SU-DHL-6 (cell line): Measurements from ENCODE around the gene SUCNR1.

Source experiments
- CTCF ChIP-seq: fragments of 200-600 bp; sonication (generic); IDR thresholded peaks from one replicate; pipeline ENCODE4 v1.5.1; 2017; ENCODE audit warnings: antibody characterized with exemption, mild to moderate bottlenecking, low read length, moderate library complexity; ENCODE audit not compliant: insufficient read depth, poor library complexity, severe bottlenecking
- EZH2phosphoT487 ChIP-seq: fragments of 200-600 bp; sonication (generic), shearing (Covaris generic); conservative IDR thresholded peaks from 2 replicates; pipeline ENCODE4 v1.6.1; 2018; ENCODE audit warnings: mild to moderate bottlenecking, antibody characterized with exemption, low read length, moderate library complexity, mixed read lengths

- TF ChIP-seq CTCF (no peak), EZH2phosphoT487 (no peak)
Observed at GRCh38 chr3:151895478-151896241, 22.2 kb downstream of the SUCNR1 start.
